ENCODE results near the gene TBCK. TPM values are rescaled to one million over a fixed set of nuclear protein-coding genes. Genes with fewer than 3 reads are reported as not detected.

The TBCK gene
- total RNA-seq, 1 donor from 2014 or later, result 28.1 TPM

GRCh38 chr4:106208481-106209460 is 107.2 kb downstream of the TBCK start:
- Mint-ChIP-seq H3K27me3 (no peaks in the 10 kb centered on the region), H3K36me3 (ENCODE audit: low read depth) (peaks cover 2% of the 10 kb centered on the region), H3K4me1 (no peaks in the 10 kb centered on the region), H3K4me3 (no peak overlapping the region), H3K27ac (no peak overlapping the region), H3K9me3 (no peaks in the 10 kb centered on the region)
- intact Hi-C loops (cut with micrococcal nuclease), result no loop called here
- DNase-seq, result no peak

- Mint-ChIP-seq H3K36me3 (ENCODE audit: low read depth) (no peaks in the 10 kb centered on the region), H3K27me3 (no peaks in the 10 kb centered on the region), H3K4me1 (no peaks in the 10 kb centered on the region), H3K9me3 (no peaks in the 10 kb centered on the region), H3K27ac (no peak overlapping the region), H3K4me3 (no peak overlapping the region)
- intact Hi-C loops (cut with micrococcal nuclease), result no loop called here
- DNase-seq, result no peak
Measured at GRCh38 chr4:106201373-106201772, 114.6 kb downstream of the TBCK start.

- Mint-ChIP-seq H3K4me1 (no peaks in the 10 kb centered on the region), H3K4me3 (no peak overlapping the region), H3K36me3 (ENCODE audit: low read depth) (peaks cover 6% of the 10 kb centered on the region), H3K27me3 (no peaks in the 10 kb centered on the region), H3K27ac (no peak overlapping the region), H3K9me3 (no peaks in the 10 kb centered on the region)
- intact Hi-C loops (cut with micrococcal nuclease), result no loop called here
- no peak for DNase-seq
Measured at GRCh38 chr4:106195435-106195950, 120.5 kb downstream of the TBCK start.

GRCh38 chr4:106194801-106195200 is 121.2 kb downstream of the TBCK start:
- Mint-ChIP-seq H3K4me1 (no peaks in the 10 kb centered on the region), H3K27ac (no peak overlapping the region), H3K9me3 (peaks cover 1% of the 10 kb centered on the region), H3K4me3 (no peak overlapping the region), H3K27me3 (no peaks in the 10 kb centered on the region), H3K36me3 (ENCODE audit: low read depth) (peaks cover 6% of the 10 kb centered on the region)
- DNase-seq, result no peak
- intact Hi-C loops (cut with micrococcal nuclease), result no loop called here

- no peak for DNase-seq
- Mint-ChIP-seq H3K9me3 (peaks cover 3% of the 10 kb centered on the region), H3K4me3 (no peak overlapping the region), H3K4me1 (no peaks in the 10 kb centered on the region), H3K36me3 (ENCODE audit: low read depth) (peaks cover 8% of the 10 kb centered on the region), H3K27me3 (no peaks in the 10 kb centered on the region), H3K27ac (no peak overlapping the region)
- intact Hi-C loops (cut with micrococcal nuclease), result no loop called here
Measured at GRCh38 chr4:106192131-106192530, 123.9 kb downstream of the TBCK start.

GRCh38 chr4:106186201-106186600 is 129.8 kb downstream of the TBCK start:
- Mint-ChIP-seq H3K27ac (no peak overlapping the region), H3K4me3 (no peak overlapping the region), H3K9me3 (peaks cover 18% of the 10 kb centered on the region), H3K27me3 (no peaks in the 10 kb centered on the region), H3K36me3 (ENCODE audit: low read depth) (peaks cover 21% of the 10 kb centered on the region), H3K4me1 (no peaks in the 10 kb centered on the region)
- DNase-seq, result no peak
- intact Hi-C loops (cut with micrococcal nuclease), result no loop called here

GRCh38 chr4:106183551-106183950 is 132.5 kb downstream of the TBCK start:
- Mint-ChIP-seq H3K4me1 (no peaks in the 10 kb centered on the region), H3K36me3 (ENCODE audit: low read depth) (peaks cover 23% of the 10 kb centered on the region), H3K27ac (no peak overlapping the region), H3K9me3 (peaks cover 25% of the 10 kb centered on the region), H3K27me3 (no peaks in the 10 kb centered on the region), H3K4me3 (no peak overlapping the region)
- no peak for DNase-seq
- intact Hi-C loops (cut with micrococcal nuclease), result no loop called here

GRCh38 chr4:106172861-106173260 is 143.1 kb downstream of the TBCK start:
- H3K4me1 Mint-ChIP-seq, result no peaks in the 10 kb centered on the region
- H3K27me3 Mint-ChIP-seq, result no peaks in the 10 kb centered on the region
- DNase-seq, result no peak
- no peak overlapping the region for H3K27ac Mint-ChIP-seq
- H3K9me3 Mint-ChIP-seq, result no peaks in the 10 kb centered on the region
- intact Hi-C loops (cut with micrococcal nuclease), result no loop called here
- H3K4me3 Mint-ChIP-seq, result no peak overlapping the region
- H3K36me3 Mint-ChIP-seq (ENCODE audit: low read depth), result peaks cover 5% of the 10 kb centered on the region

- H3K9me3 Mint-ChIP-seq, result peaks cover 10% of the 10 kb centered on the region
- H3K4me1 Mint-ChIP-seq, result no peaks in the 10 kb centered on the region
- no peak overlapping the region for H3K27ac Mint-ChIP-seq
- H3K36me3 Mint-ChIP-seq (ENCODE audit: low read depth), result peaks cover 15% of the 10 kb centered on the region
- H3K4me3 Mint-ChIP-seq, result no peak overlapping the region
- no peak for DNase-seq
- intact Hi-C loops (cut with micrococcal nuclease), result no loop called here
- H3K27me3 Mint-ChIP-seq, result no peaks in the 10 kb centered on the region
Measured at GRCh38 chr4:106165351-106166010, 150.5 kb downstream of the TBCK start.

- Mint-ChIP-seq H3K27ac (no peak overlapping the region), H3K4me3 (no peak overlapping the region), H3K27me3 (no peaks in the 10 kb centered on the region), H3K4me1 (no peaks in the 10 kb centered on the region), H3K36me3 (ENCODE audit: low read depth) (peaks cover 18% of the 10 kb centered on the region), H3K9me3 (peaks cover 15% of the 10 kb centered on the region)
- intact Hi-C loops (cut with micrococcal nuclease), result no loop called here
- DNase-seq, result no peak
Measured at GRCh38 chr4:106162278-106162677, 153.7 kb downstream of the TBCK start.

GRCh38 chr4:106160560-106160959 is 155.4 kb downstream of the TBCK start:
- peaks cover 20% of the 10 kb centered on the region for H3K36me3 Mint-ChIP-seq (ENCODE audit: low read depth)

GRCh38 chr4:106149911-106150310 is 166.1 kb downstream of the TBCK start:
- no peaks in the 10 kb centered on the region for H3K4me1 Mint-ChIP-seq
- peaks cover 9% of the 10 kb centered on the region for H3K36me3 Mint-ChIP-seq (ENCODE audit: low read depth)
- intact Hi-C loops (cut with micrococcal nuclease), result no loop called here
- no peak overlapping the region for H3K4me3 Mint-ChIP-seq
- H3K27ac Mint-ChIP-seq, result no peak overlapping the region
- no peaks in the 10 kb centered on the region for H3K27me3 Mint-ChIP-seq
- H3K9me3 Mint-ChIP-seq, result peaks cover 9% of the 10 kb centered on the region
- DNase-seq, result no peak

More at GRCh38 chr4:106160560-106160959, 155.4 kb downstream of the TBCK start:
- no peak overlapping the region for H3K4me3 Mint-ChIP-seq
- H3K27me3 Mint-ChIP-seq, result no peaks in the 10 kb centered on the region
- H3K4me1 Mint-ChIP-seq, result no peaks in the 10 kb centered on the region
- H3K9me3 Mint-ChIP-seq, result peaks cover 15% of the 10 kb centered on the region
- H3K27ac Mint-ChIP-seq, result no peak overlapping the region
- DNase-seq, result no peak
- intact Hi-C loops (cut with micrococcal nuclease), result no loop called here

- H3K27me3 Mint-ChIP-seq, result no peaks in the 10 kb centered on the region
- peaks cover 6% of the 10 kb centered on the region for H3K36me3 Mint-ChIP-seq (ENCODE audit: low read depth)
- H3K4me1 Mint-ChIP-seq, result no peaks in the 10 kb centered on the region
- H3K27ac Mint-ChIP-seq, result no peak overlapping the region
- intact Hi-C loops (cut with micrococcal nuclease), result no loop called here
- DNase-seq, result no peak
- peaks cover 3% of the 10 kb centered on the region for H3K9me3 Mint-ChIP-seq
- H3K4me3 Mint-ChIP-seq, result no peak overlapping the region
Measured at GRCh38 chr4:106149026-106149425, 167.0 kb downstream of the TBCK start.

GRCh38 chr4:106142616-106143127 is 173.3 kb downstream of the TBCK start:
- DNase-seq, result no peak
- H3K4me3 Mint-ChIP-seq, result no peak overlapping the region
- intact Hi-C loops (cut with micrococcal nuclease), result no loop called here
- H3K36me3 Mint-ChIP-seq (ENCODE audit: low read depth), result peaks cover 6% of the 10 kb centered on the region
- H3K9me3 Mint-ChIP-seq, result no peaks in the 10 kb centered on the region
- no peaks in the 10 kb centered on the region for H3K4me1 Mint-ChIP-seq
- no peak overlapping the region for H3K27ac Mint-ChIP-seq
- H3K27me3 Mint-ChIP-seq, result no peaks in the 10 kb centered on the region

Measured in activated CD4-positive, alpha-beta T cell treated with anti-CD3 and anti-CD28 coated beads, Interleukin-2, amount 10 ng/mL, durations not matched to agents 24 days and 14 days (primary cell).